Neural progenitor cell (in vitro differentiated cells): Measurements from ENCODE around the gene JAG1. TPM values are rescaled to one million over a fixed set of nuclear protein-coding genes. Genes with fewer than 3 reads are reported as not detected.
"Not testable (repeated sequence)": the region's sequence is repeated elsewhere in the genome, so short reads cannot be mapped to it uniquely, and the experiment has no call there.

ENCODE experiments used
- DNase-seq: peaks from one replicate; pipeline ENCODE4 v3.0.0-alpha.2; 2016; ENCODE audit warnings: low spot score
- H2AFZ ChIP-seq: fragments of 200-600 bp; sonication (generic); replicated peaks from 2 replicates; pipeline ENCODE4 v1.6.1; 2016; ENCODE audit warnings: antibody characterized with exemption
- H3F3A ChIP-seq: fragments of 200-600 bp; sonication (generic); 2 replicates; pipeline ENCODE4 v1.6.1; 2016; ENCODE audit warnings: antibody characterized with exemption, low read depth
- H3K27ac ChIP-seq: fragments of 200-600 bp; sonication (generic); 2 replicates; pipeline ENCODE4 v1.5.1; 2016; ENCODE audit warnings: mild to moderate bottlenecking
- H3K27me3 ChIP-seq: fragments of 200-600 bp; sonication (generic); 2 replicates; pipeline ENCODE4 v1.6.1; 2016; ENCODE audit warnings: mild to moderate bottlenecking, moderate library complexity
- H3K36me3 ChIP-seq: fragments of 200-600 bp; sonication (generic); 2 replicates; pipeline ENCODE4 v1.5.1; 2016
- H3K4me1 ChIP-seq: fragments of 200-600 bp; sonication (generic); 2 replicates; pipeline ENCODE4 v1.6.1; 2016; ENCODE audit warnings: mixed run types
- H3K4me2 ChIP-seq: fragments of 200-600 bp; sonication (generic); 2 replicates; pipeline ENCODE4 v1.6.1; 2016
- H3K4me3 ChIP-seq: fragments of 200-600 bp; sonication (generic); 2 replicates; pipeline ENCODE4 v1.5.1; 2016
- H3K79me2 ChIP-seq: fragments of 200-600 bp; sonication (generic); 2 replicates; pipeline ENCODE4 v1.6.1; 2016; ENCODE audit warnings: low read depth
- H3K9ac ChIP-seq: fragments of 200-600 bp; sonication (generic); 2 replicates; pipeline ENCODE4 v1.6.1; 2016
- H3K9me3 ChIP-seq: fragments of 200-600 bp; sonication (generic); 2 replicates; pipeline ENCODE4 v1.5.1; 2016; ENCODE audit warnings: low read depth
- H4K20me1 ChIP-seq: fragments of 200-600 bp; sonication (generic); 2 replicates; pipeline ENCODE4 v1.6.1; 2016; ENCODE audit warnings: low read depth
- H3K27ac Mint-ChIP-seq: 3 replicates; pipeline ENCODE4 v1.8.0; 2021; ENCODE audit warnings: mixed read lengths
- H3K27me3 Mint-ChIP-seq: 2 replicates; pipeline ENCODE4 v1.8.0; 2022; ENCODE audit warnings: low read depth, mild to moderate bottlenecking, inconsistent platforms, moderate library complexity, mixed read lengths; ENCODE audit not compliant: insufficient read depth
- H3K36me3 Mint-ChIP-seq: 3 replicates; pipeline ENCODE4 v1.8.0; 2021; ENCODE audit warnings: mixed read lengths
- H3K4me1 Mint-ChIP-seq: 3 replicates; pipeline ENCODE4 v1.8.0; 2021; ENCODE audit warnings: mixed read lengths
- H3K4me3 Mint-ChIP-seq: 3 replicates; pipeline ENCODE4 v1.8.0; 2021; ENCODE audit warnings: mild to moderate bottlenecking, moderate library complexity, mixed read lengths
- H3K9me3 Mint-ChIP-seq: 3 replicates; pipeline ENCODE4 v1.8.0; 2020; ENCODE audit warnings: mixed read lengths
- CTCF ChIP-seq: fragments of 200-600 bp; sonication (generic); IDR thresholded peaks from 2 replicates; pipeline ENCODE4 v1.5.1; 2017; ENCODE audit warnings: antibody characterized with exemption, mild to moderate bottlenecking
- EZH2 ChIP-seq: fragments of 200-600 bp; sonication (generic); IDR thresholded peaks from 2 replicates; pipeline ENCODE4 v1.6.1; 2017; ENCODE audit warnings: antibody characterized with exemption, mild to moderate bottlenecking, moderate library complexity
- EZH2phosphoT487 ChIP-seq: fragments of 200-600 bp; sonication (generic); IDR thresholded peaks from 2 replicates; pipeline ENCODE4 v1.6.1; 2017; ENCODE audit warnings: antibody characterized with exemption
- total RNA-seq: library from RNA; depleted of rRNA; stranded (reverse); fragments of >200 nt; gene quantifications from 2 replicates; pipeline ENCODE4 v1.2.3, GENCODE V29; 2015; ENCODE audit warnings: low replicate concordance

Gene JAG1
- total RNA-seq, 1 donor from 2014 or later: 129 TPM

DNA sequence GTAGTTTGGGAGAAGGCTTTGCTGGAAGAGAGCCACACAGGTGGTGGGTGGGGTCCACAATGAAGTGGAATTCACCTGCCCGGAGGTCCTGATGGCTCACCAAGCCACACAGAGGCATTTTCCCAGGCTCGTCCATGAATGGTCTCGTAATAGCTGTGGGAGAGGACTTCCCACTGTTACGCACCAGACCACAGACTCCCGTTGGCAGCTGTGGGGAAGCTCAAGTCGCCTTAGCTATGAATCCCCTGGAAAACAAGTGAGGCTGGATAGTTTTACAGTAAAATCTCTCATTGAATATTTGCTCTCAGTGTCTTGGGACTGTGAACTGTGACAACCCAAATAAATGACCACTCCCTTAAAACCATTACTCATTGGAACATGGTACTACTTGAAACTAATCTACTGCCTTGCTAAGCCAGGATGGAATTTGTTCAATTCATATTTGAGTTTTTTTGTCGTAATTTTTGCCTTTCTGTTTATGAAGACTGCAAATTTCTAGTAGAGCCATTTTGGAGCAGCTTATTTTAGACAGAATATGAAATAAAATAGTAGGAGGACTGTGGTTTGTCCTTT lies 79.4 kb downstream of the JAG1 start:
- no peak overlapping the region for H3K4me2 ChIP-seq
- Mint-ChIP-seq H3K27ac (no peak overlapping the region), H3K4me3 (no peak overlapping the region), H3K9me3 (no peaks in the 10 kb centered on the region), H3K4me1 (peaks cover 28% of the 10 kb centered on the region), H3K36me3 (peaks cover 4% of the 10 kb centered on the region), H3K27me3 (peaks cover 3% of the 10 kb centered on the region)
- no peaks in the 10 kb centered on the region for H3K36me3 ChIP-seq
- H3K4me1 ChIP-seq: peaks cover 15% of the 10 kb centered on the region
- H3K9me3 ChIP-seq: no peaks in the 10 kb centered on the region
- H3K4me3 ChIP-seq: no peak overlapping the region
- TF ChIP-seq EZH2phosphoT487: no peak
- no peak for TF ChIP-seq CTCF
- TF ChIP-seq EZH2: no peak
- no peak overlapping the region for H3K27ac ChIP-seq
- H3K9ac ChIP-seq: no peak overlapping the region
- DNase-seq: no peak
- H3K79me2 ChIP-seq: no peaks in the 10 kb centered on the region
- H4K20me1 ChIP-seq: no peaks in the 10 kb centered on the region
- no peaks in the 10 kb centered on the region for H3K27me3 ChIP-seq
- peaks cover 16% of the 10 kb centered on the region for H3F3A ChIP-seq
- H2AFZ ChIP-seq: no peak overlapping the region

DNA sequence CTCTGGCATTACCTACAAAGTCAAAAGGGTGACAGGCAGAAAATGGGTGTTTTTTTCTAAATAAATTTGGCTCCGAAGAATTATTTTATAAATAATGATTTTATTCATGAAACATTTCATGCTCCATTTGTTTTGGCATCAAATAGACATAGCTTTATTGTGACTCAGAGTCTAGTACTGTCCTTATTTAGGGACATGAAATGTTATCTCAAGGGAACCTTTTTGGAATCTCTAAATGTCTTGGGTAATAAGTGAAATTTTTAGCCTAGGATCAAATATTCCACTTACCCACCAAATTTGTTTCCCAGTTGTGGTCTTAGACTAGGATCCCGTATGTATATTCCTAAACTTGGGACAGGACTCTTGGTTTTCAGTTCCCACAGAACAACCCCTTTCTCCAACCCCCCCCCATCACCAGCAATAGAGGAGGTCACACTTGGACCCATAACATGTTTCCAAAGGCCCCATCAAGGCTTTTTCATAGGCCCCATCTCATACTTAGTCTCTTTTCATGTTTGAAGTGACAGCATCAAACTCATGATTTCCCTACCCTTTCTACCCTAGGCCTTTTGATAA lies 81.8 kb downstream of the JAG1 start:
- Histone ChIP-seq H4K20me1 (no peaks in the 10 kb centered on the region), H3F3A (peaks cover 16% of the 10 kb centered on the region), H3K4me3 (no peak overlapping the region), H3K4me1 (peaks cover 15% of the 10 kb centered on the region), H3K9me3 (no peaks in the 10 kb centered on the region), H3K27me3 (no peaks in the 10 kb centered on the region), H3K36me3 (no peaks in the 10 kb centered on the region), H3K4me2 (no peak overlapping the region), H3K79me2 (no peaks in the 10 kb centered on the region), H3K27ac (no peak overlapping the region), H3K9ac (no peak overlapping the region), H2AFZ (no peak overlapping the region)
- Mint-ChIP-seq H3K27me3 (peaks cover 3% of the 10 kb centered on the region), H3K36me3 (no peaks in the 10 kb centered on the region), H3K4me3 (no peak overlapping the region), H3K27ac (no peak overlapping the region), H3K9me3 (no peaks in the 10 kb centered on the region), H3K4me1 (peaks cover 28% of the 10 kb centered on the region)
- no peak for DNase-seq
- TF ChIP-seq EZH2phosphoT487 (no peak), EZH2 (no peak), CTCF (no peak)

GRCh38 chr20:10590950-10591671 lies 82.7 kb downstream of the JAG1 start:
- no peak overlapping the region for H2AFZ ChIP-seq
- TF ChIP-seq EZH2phosphoT487: no peak
- TF ChIP-seq EZH2: no peak
- TF ChIP-seq CTCF: no peak
- H3K27ac ChIP-seq: no peak overlapping the region
- no peaks in the 10 kb centered on the region for H3K27me3 Mint-ChIP-seq
- H3K36me3 Mint-ChIP-seq: no peaks in the 10 kb centered on the region
- H3K4me2 ChIP-seq: no peak overlapping the region
- H3K79me2 ChIP-seq: no peaks in the 10 kb centered on the region
- H3K9me3 ChIP-seq: no peaks in the 10 kb centered on the region
- H3F3A ChIP-seq: peaks cover 16% of the 10 kb centered on the region
- no peaks in the 10 kb centered on the region for H3K27me3 ChIP-seq
- no peak overlapping the region for H3K9ac ChIP-seq
- no peaks in the 10 kb centered on the region for H3K36me3 ChIP-seq
- peak overlapping the region; percentile 23 for H3K27ac Mint-ChIP-seq
- peaks cover 25% of the 10 kb centered on the region for H3K4me1 Mint-ChIP-seq
- no peak overlapping the region for H3K4me3 Mint-ChIP-seq
- DNase-seq: no peak
- H4K20me1 ChIP-seq: no peaks in the 10 kb centered on the region
- peaks cover 2% of the 10 kb centered on the region for H3K9me3 Mint-ChIP-seq
- H3K4me1 ChIP-seq: peaks cover 15% of the 10 kb centered on the region
- H3K4me3 ChIP-seq: no peak overlapping the region

DNA sequence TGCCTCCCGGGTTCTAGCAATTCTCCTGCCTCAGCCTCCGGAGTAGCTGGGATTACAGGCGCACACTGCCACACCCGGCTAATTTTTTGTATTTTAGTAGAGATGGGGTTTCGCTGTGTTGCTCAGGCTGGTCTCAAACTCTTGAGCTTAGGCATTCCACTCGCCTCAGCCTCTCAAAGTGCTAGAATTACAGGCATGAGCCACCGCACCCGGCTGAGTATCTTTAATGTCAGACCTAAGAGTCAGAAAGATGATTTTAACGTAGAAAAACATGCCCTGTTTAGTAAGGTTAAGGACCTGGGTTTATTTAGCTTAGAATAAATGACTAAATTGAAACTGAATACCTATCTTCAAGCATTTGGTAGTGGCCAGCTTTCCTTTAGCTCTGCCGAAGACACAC lies 83.4 kb downstream of the JAG1 start:
- not testable (repeated sequence) for H3K4me3 ChIP-seq, H3K79me2 ChIP-seq, H3K27me3 ChIP-seq, H3K9me3 Mint-ChIP-seq, H3K27ac Mint-ChIP-seq, DNase-seq, H3K36me3 ChIP-seq, H3K9me3 ChIP-seq, H3K27ac ChIP-seq, H3K27me3 Mint-ChIP-seq, H3K4me3 Mint-ChIP-seq, H3K36me3 Mint-ChIP-seq, H3K4me2 ChIP-seq, H3K9ac ChIP-seq, H4K20me1 ChIP-seq, H2AFZ ChIP-seq
- peaks cover 13% of the 10 kb centered on the region for H3K4me1 ChIP-seq
- peaks cover 15% of the 10 kb centered on the region for H3F3A ChIP-seq
- peaks cover 22% of the 10 kb centered on the region for H3K4me1 Mint-ChIP-seq
